GM13976 (cell line): ENCODE results near the gene ARHGAP42.
A peak's percentile ranks its signal among the peaks of the same experiment; 100 is the strongest.
"Not testable (repeated sequence)": the region's sequence is repeated elsewhere in the genome, so short reads cannot be mapped to it uniquely, and the experiment has no call there.

ENCODE experiments used
- DNase-seq: peaks from one replicate; pipeline ENCODE4 v3.0.0; 2012; ENCODE audit warnings: low spot score
- CTCF ChIP-seq: IDR thresholded peaks from 2 replicates; pipeline ENCODE4 v1.5.1; 2012; ENCODE audit warnings: borderline replicate concordance, mild to moderate bottlenecking; ENCODE audit not compliant: insufficient read depth; ENCODE audit errors: extremely low read depth, missing control alignments, control extremely low read depth
- in situ Hi-C: fragments of 300-500 bp; cut with MboI; formaldehyde crosslinking; loops from one replicate; pipeline ENCODE4 v1.12.0; 2022; ENCODE audit warnings: low sequenced_read_pairs, mixed read lengths, inconsistent platforms; ENCODE audit not compliant: unreplicated experiment

The ARHGAP42 gene

GRCh38 chr11:100999756-101000155 lies 312.7 kb downstream of the ARHGAP42 start:
- no peak for TF ChIP-seq CTCF
- in situ Hi-C loops: no loop called here
- DNase-seq: no peak

GRCh38 chr11:101003468-101003867 lies 316.4 kb downstream of the ARHGAP42 start:
- in situ Hi-C loops: no loop called here
- TF ChIP-seq CTCF: peak; percentile 8
- DNase-seq: no peak

- no peak for TF ChIP-seq CTCF
- no peak for DNase-seq
- in situ Hi-C loops: no loop called here
Observed at GRCh38 chr11:101008961-101009689, 322.0 kb downstream of the ARHGAP42 start.

GRCh38 chr11:101009690-101010055 lies 322.6 kb downstream of the ARHGAP42 start:
- in situ Hi-C loops: no loop called here
- no peak for TF ChIP-seq CTCF
- DNase-seq: no peak

GRCh38 chr11:101010899-101011298 lies 323.8 kb downstream of the ARHGAP42 start:
- in situ Hi-C loops: no loop called here
- no peak for TF ChIP-seq CTCF
- DNase-seq: no peak

GRCh38 chr11:101011881-101012280 lies 324.8 kb downstream of the ARHGAP42 start:
- DNase-seq: no peak
- TF ChIP-seq CTCF: no peak
- in situ Hi-C loops: no loop called here

- DNase-seq, in situ Hi-C loops: not testable (repeated sequence)
Observed at GRCh38 chr11:101013702-101014101, 326.6 kb downstream of the ARHGAP42 start.
